Measurements from ENCODE around the gene FBXL19. TPM values are rescaled to one million over a fixed set of nuclear protein-coding genes. Genes with fewer than 3 reads are reported as not detected.

The FBXL19 gene
- total and polyA plus RNA-seq, 2 of the 8 experiments (the other 6 are each of a cell fraction or from before 2014, with no cell fraction given) = 47.2 to 72.2 TPM

- TF ChIP-seq CBX8 (IDR thresholded peaks at IDR 0.05; ENCODE audit: borderline replicate concordance, low read depth, low read length) (no peak), RAD21 (IDR thresholded peaks at IDR 0.05 in 1 of 2, conservative IDR thresholded peaks at IDR 0.05 in 1 of 2; ENCODE audit: low read depth in 2 of 2, low read length in 2 of 2) (peak; percentile 57 to 68), CTCF (IDR thresholded peaks at IDR 0.05; ENCODE audit: control extremely low read depth in 1 of 3, insufficient read depth in 1 of 3, low read depth in 1 of 3, low read length in 3 of 3) (peak; percentile 74 to 97 (median 94)), YY1 (IDR thresholded peaks at IDR 0.05; ENCODE audit: low read depth, low read length) (peak; percentile 70), CREB1 (IDR thresholded peaks at IDR 0.05) (peak; percentile 40; the same call in 1 of the 2 replicates), NANOG (IDR thresholded peaks at IDR 0.05; ENCODE audit: insufficient read depth, low read depth, low read length, poor library complexity, severe bottlenecking) (no peak)
Observed at GRCh38 chr16:30934827-30935557, 11.6 kb downstream of the FBXL19 start (continued).
